Fibroblast of mammary gland (primary cell): ENCODE measurements around the gene ALX4.

Source experiments
- DNase-seq: peaks from one replicate; pipeline ENCODE4 v3.0.0-alpha.2; 2010; ENCODE audit warnings: low read depth
- H3K4me3 ChIP-seq: 2 replicates; pipeline ENCODE4 v1.5.1; 2011; ENCODE audit warnings: low read depth, mild to moderate bottlenecking, low read length, moderate library complexity; ENCODE audit not compliant: control insufficient read depth
- CTCF ChIP-seq: conservative IDR thresholded peaks from 2 replicates; pipeline ENCODE4 v1.5.1; 2011; ENCODE audit warnings: low read depth, low read length, inconsistent platforms; ENCODE audit not compliant: control insufficient read depth, insufficient read depth

ALX4 gene

GRCh38 chr11:44351006-44351660 lies 41.2 kb upstream of the ALX4 start:
- DNase-seq = no peak
- H3K4me3 ChIP-seq = no peak overlapping the region
- TF ChIP-seq CTCF = no peak

- no peak for DNase-seq
- H3K4me3 ChIP-seq = no peak overlapping the region
- no peak for TF ChIP-seq CTCF
Measured at GRCh38 chr11:44349328-44349727, 39.4 kb upstream of the ALX4 start.

- no peak for TF ChIP-seq CTCF
- no peak for DNase-seq
- no peak overlapping the region for H3K4me3 ChIP-seq
Measured at GRCh38 chr11:44348721-44349120, 38.8 kb upstream of the ALX4 start.

- no peak for DNase-seq
- TF ChIP-seq CTCF = no peak
Measured at GRCh38 chr11:44348114-44348513, 38.2 kb upstream of the ALX4 start.

GRCh38 chr11:44347538-44347937 lies 37.6 kb upstream of the ALX4 start:
- H3K4me3 ChIP-seq = no peak overlapping the region
- TF ChIP-seq CTCF = no peak

More at GRCh38 chr11:44348114-44348513, 38.2 kb upstream of the ALX4 start:
- H3K4me3 ChIP-seq = no peak overlapping the region

GRCh38 chr11:44346983-44347382 lies 37.0 kb upstream of the ALX4 start:
- no peak for TF ChIP-seq CTCF
- no peak overlapping the region for H3K4me3 ChIP-seq
- DNase-seq = no peak

More at GRCh38 chr11:44347538-44347937, 37.6 kb upstream of the ALX4 start:
- no peak for DNase-seq

- no peak overlapping the region for H3K4me3 ChIP-seq
- no peak for DNase-seq
Measured at GRCh38 chr11:44345781-44346180, 35.8 kb upstream of the ALX4 start.

More at GRCh38 chr11:44345781-44346180, 35.8 kb upstream of the ALX4 start:
- no peak for TF ChIP-seq CTCF
